Stimulated activated naive CD8-positive, alpha-beta T cell treated with anti-CD3 and anti-CD28 coated beads, Interleukin-15, amount 100 ng/mL, for 72 hours (primary cell): Measurements from ENCODE around the gene GPRIN3.
A peak's percentile ranks its signal among the peaks of the same experiment; 100 is the strongest.

Experiments
- ATAC-seq: fragments of 150-1000 bp; cut with Tn5 transposase; 2 replicates; pipeline ENCODE4 v1.10.0; 2021; ENCODE audit warnings: mild to moderate bottlenecking, moderate library complexity
- DNase-seq, 2 donors: peaks; one replicate each; pipeline ENCODE4 v3.0.0; 2021 to 2022
- H3K27ac Mint-ChIP-seq, 2 donors: one replicate each; pipeline ENCODE4 v1.8.0; 2022; ENCODE audit warnings: mild to moderate bottlenecking in 2 of 2, mixed read lengths in 2 of 2, moderate library complexity in 2 of 2
- H3K27me3 Mint-ChIP-seq: one replicate; pipeline ENCODE4 v1.8.0; 2022; ENCODE audit warnings: mixed read lengths
- H3K4me1 Mint-ChIP-seq: one replicate; pipeline ENCODE4 v1.8.0; 2022; ENCODE audit warnings: mild to moderate bottlenecking, mixed read lengths
- H3K4me3 Mint-ChIP-seq, 2 donors: one replicate each; pipeline ENCODE4 v1.8.0; 2022; ENCODE audit warnings: mild to moderate bottlenecking in 2 of 2, mixed read lengths in 2 of 2, moderate library complexity in 1 of 2
- H3K9me3 Mint-ChIP-seq, 2 donors: one replicate each; pipeline ENCODE4 v1.8.0; 2022; ENCODE audit warnings: mixed read lengths in 2 of 2

GPRIN3 gene

DNA sequence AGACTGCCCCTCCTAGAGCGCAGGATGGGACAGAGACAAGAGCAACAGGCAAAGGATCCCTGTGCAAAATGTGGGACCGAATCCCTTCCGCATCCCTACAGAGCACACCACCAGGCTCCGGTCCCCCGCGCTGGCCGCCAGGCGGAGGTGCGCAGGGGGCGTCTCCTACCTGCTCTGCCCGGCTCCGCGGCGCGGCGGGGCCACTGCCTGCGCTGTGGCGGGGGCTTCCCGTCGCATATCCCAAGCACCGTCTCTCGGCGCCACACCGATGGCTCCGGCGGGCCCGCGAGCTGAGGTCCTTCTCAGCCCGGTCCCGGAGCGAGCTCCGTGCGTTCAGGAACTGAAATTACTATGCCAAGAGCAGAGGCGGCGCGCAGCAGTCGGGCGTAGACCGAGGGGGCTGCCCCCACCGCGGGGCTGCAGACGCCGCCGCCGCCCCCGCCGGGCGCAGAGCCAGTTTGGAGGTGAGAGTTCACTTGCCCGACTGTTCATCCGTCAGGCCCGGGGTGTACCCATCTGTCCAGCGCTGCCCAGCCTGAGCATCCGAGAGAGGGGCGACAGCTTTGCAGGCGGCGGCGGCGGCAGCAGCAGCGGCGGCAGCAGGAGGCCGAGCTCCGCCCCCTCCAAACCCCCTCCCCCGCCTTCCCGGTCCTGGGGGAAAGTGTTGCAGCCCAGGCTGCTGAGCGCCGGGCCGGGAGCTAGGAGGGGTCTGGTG is at the start of gene GPRIN3:
TSS of gene GPRIN3 (minus strand) at position 355 of the 715 bp plus-strand sequence. CDS start 57,690 bp downstream, outside the sequence.
- H3K4me1 Mint-ChIP-seq, result peaks cover 55% of the 10 kb centered on the region
- no peaks in the 10 kb centered on the region for H3K27me3 Mint-ChIP-seq
- H3K9me3 Mint-ChIP-seq, result no peaks in the 10 kb centered on the region
- H3K27ac Mint-ChIP-seq, result peak within 1 kb of the TSS; percentile 66 to 95
- ATAC-seq (peak; percentile 87), DNase-seq (peak; percentile 67 to 74)
- peak within 1 kb of the TSS; percentile 87 to 99 for H3K4me3 Mint-ChIP-seq

- Mint-ChIP-seq H3K27ac (no peak overlapping the region), H3K9me3 (no peaks in the 10 kb centered on the region), H3K4me1 (no peaks in the 10 kb centered on the region), H3K4me3 (no peak overlapping the region), H3K27me3 (peaks cover 7% of the 10 kb centered on the region)
- no peak for ATAC-seq
- no peak for DNase-seq
Measured at GRCh38 chr4:89357340-89357739, 49.7 kb upstream of the GPRIN3 start.

DNA sequence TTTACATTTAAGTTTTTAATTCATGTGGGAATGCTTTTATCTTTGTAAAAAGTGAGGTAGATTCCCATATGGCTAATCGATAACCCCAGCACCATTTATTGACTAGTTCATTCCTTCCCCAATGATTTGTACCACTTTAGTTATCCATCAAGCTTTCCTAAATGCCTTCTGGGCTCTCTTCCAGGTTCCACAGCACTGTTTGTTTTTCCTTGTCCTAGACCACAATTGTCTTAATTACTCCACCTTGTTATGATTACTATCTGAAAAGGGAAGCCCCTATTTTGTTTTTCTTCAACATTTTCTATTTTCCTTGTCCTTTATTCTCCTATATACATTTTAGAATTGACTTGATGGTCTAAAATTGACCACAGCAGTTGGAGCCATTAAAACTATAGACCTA is 48.5 kb upstream of the GPRIN3 start:
- Mint-ChIP-seq H3K9me3 (no peaks in the 10 kb centered on the region), H3K4me3 (no peak overlapping the region), H3K27ac (no peak overlapping the region), H3K27me3 (peaks cover 2% of the 10 kb centered on the region), H3K4me1 (no peaks in the 10 kb centered on the region)
- DNase-seq, result no peak
- ATAC-seq, result no peak

- Mint-ChIP-seq H3K9me3 (no peaks in the 10 kb centered on the region), H3K27ac (no peak overlapping the region), H3K27me3 (no peaks in the 10 kb centered on the region), H3K4me3 (no peak overlapping the region), H3K4me1 (no peaks in the 10 kb centered on the region)
- DNase-seq (no peak), ATAC-seq (peak; percentile 64)
Measured at GRCh38 chr4:89353514-89353913, 45.9 kb upstream of the GPRIN3 start.

GRCh38 chr4:89352541-89352940 is 44.9 kb upstream of the GPRIN3 start:
- Mint-ChIP-seq H3K4me3 (no peak overlapping the region), H3K27me3 (no peaks in the 10 kb centered on the region), H3K9me3 (peaks cover 6 to 7% of the 10 kb centered on the region in 2 donors), H3K4me1 (no peaks in the 10 kb centered on the region), H3K27ac (no peak overlapping the region)
- DNase-seq, result no peak
- no peak for ATAC-seq

- DNase-seq (no peak), ATAC-seq (no peak)
- Mint-ChIP-seq H3K4me1 (no peaks in the 10 kb centered on the region), H3K4me3 (no peak overlapping the region), H3K27ac (no peak overlapping the region), H3K27me3 (no peaks in the 10 kb centered on the region), H3K9me3 (peaks cover 14 to 15% of the 10 kb centered on the region in 2 donors)
Measured at GRCh38 chr4:89351201-89351600, 43.6 kb upstream of the GPRIN3 start.

DNA sequence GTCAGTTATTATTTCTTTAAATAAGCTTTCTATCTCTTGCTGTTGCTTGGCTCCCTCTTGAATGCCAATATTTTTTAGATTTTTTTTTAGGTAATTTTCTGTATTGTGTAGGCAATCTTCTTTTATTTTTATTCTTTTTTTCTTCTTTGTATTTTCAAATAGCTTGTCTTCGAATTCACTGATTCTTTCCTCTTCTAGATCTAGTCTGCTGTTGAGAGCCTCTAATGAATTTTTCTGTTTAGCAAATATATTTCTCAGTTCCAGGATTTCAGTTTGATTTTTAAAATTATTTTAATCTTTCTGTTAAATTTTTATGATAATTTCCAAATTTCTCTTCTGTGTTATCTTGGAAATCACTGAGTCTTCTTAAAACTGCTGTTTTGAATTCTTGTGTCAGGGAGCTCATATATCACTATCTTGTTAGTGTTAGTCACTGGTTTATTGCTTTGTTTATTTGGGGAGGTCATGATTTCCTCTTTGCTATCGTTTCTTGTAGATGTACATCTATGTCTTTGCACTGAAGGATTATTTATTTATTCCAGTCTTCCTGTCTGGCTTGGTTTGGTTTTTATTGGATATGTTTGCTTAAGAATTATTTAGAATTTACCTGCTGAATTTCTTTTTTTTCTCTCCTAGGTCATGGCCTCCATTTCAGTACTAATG is 39.9 kb upstream of the GPRIN3 start:
- ATAC-seq (no peak), DNase-seq (no peak)
- Mint-ChIP-seq H3K9me3 (peaks cover 14 to 15% of the 10 kb centered on the region in 2 donors), H3K27me3 (no peaks in the 10 kb centered on the region), H3K27ac (no peak overlapping the region), H3K4me3 (no peak overlapping the region), H3K4me1 (no peaks in the 10 kb centered on the region)

- Mint-ChIP-seq H3K27ac (no peak overlapping the region), H3K4me1 (no peaks in the 10 kb centered on the region), H3K4me3 (no peak overlapping the region), H3K27me3 (no peaks in the 10 kb centered on the region), H3K9me3 (peaks cover 14 to 15% of the 10 kb centered on the region in 2 donors)
- DNase-seq (no peak), ATAC-seq (no peak)
Measured at GRCh38 chr4:89344571-89344970, 37.0 kb upstream of the GPRIN3 start.

DNA sequence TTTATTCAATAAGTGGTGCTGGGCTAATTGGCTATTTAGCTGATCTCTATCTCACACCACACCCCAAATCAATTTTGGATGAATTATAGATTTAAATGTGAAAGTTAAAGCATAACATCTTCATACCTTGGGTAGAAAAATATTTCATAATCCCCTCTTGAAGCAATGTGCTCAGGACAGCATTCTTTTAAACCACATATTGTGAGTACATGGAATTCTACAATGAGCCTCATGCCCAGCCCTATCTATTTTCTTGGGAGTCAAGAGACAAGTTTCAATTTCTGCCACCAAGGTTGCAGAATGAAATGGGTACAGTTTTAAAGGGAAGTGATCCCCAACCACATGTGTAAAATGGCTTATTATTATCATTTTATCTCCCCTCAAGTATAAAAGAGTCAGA is 30.6 kb upstream of the GPRIN3 start:
- Mint-ChIP-seq H3K4me1 (no peaks in the 10 kb centered on the region), H3K27ac (no peak overlapping the region), H3K4me3 (no peak overlapping the region), H3K27me3 (no peaks in the 10 kb centered on the region), H3K9me3 (no peaks in the 10 kb centered on the region)
- DNase-seq (no peak), ATAC-seq (no peak)

DNA sequence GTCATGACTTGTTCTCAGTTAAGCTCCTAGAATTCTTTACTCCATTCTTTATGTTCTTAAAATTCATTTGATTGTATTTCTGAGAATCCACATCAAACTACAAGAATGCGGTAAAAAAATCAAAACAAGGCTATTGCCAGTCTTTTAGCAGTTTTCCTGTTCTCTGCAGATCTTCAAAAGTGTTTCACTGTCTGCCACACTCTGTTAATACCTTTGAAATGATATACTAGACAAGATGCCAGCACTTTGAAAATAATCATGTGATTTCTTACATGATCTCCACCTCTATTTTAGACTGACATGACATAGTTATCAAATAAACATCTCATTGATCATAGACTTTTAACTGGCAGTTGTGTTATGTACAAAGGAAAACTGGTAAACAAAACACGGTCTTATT is 30.1 kb upstream of the GPRIN3 start:
- DNase-seq (no peak), ATAC-seq (no peak)
- H3K9me3 Mint-ChIP-seq, result no peaks in the 10 kb centered on the region
- no peak overlapping the region for H3K27ac Mint-ChIP-seq
- H3K4me1 Mint-ChIP-seq, result no peaks in the 10 kb centered on the region
- peak overlapping the region in 1 of 2 donors; percentile 2 for H3K4me3 Mint-ChIP-seq
- H3K27me3 Mint-ChIP-seq, result no peaks in the 10 kb centered on the region

- no peaks in the 10 kb centered on the region for H3K4me1 Mint-ChIP-seq
Measured at GRCh38 chr4:89336818-89337420, 29.3 kb upstream of the GPRIN3 start.

DNA sequence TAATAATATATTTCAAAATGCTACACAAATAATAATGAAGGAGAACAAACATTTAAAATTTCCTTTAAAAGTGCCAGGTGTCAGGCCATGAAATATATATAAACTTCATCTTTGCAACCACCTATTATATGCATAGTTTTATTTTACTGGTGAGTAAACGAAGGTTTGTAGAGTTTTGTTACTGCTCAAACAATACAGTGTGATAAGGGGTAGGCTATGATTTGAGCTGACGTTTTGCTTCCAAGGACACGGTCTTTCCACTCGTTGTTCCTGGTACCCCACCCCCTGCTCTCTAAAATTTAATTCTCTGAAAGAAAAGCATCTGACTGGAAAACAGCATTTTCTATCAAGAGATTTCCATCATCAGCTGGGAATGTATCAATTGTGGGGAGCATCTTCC is 27.2 kb upstream of the GPRIN3 start:
- ATAC-seq, result no peak
- H3K4me1 Mint-ChIP-seq, result no peaks in the 10 kb centered on the region
- no peak for DNase-seq
- H3K27ac Mint-ChIP-seq, result no peak overlapping the region
- no peaks in the 10 kb centered on the region for H3K27me3 Mint-ChIP-seq
- no peak overlapping the region for H3K4me3 Mint-ChIP-seq
- H3K9me3 Mint-ChIP-seq, result no peaks in the 10 kb centered on the region

More at GRCh38 chr4:89336818-89337420, 29.3 kb upstream of the GPRIN3 start:
- no peaks in the 10 kb centered on the region for H3K9me3 Mint-ChIP-seq
- ATAC-seq, result peak; percentile 72
- peak overlapping the region in 1 of 2 donors; percentile 1 for H3K4me3 Mint-ChIP-seq
- peak; percentile 6 to 30 for DNase-seq
- H3K27ac Mint-ChIP-seq, result no peak overlapping the region
- no peaks in the 10 kb centered on the region for H3K27me3 Mint-ChIP-seq

- no peak overlapping the region for H3K27ac Mint-ChIP-seq
- H3K9me3 Mint-ChIP-seq, result no peaks in the 10 kb centered on the region
- no peak overlapping the region for H3K4me3 Mint-ChIP-seq
- DNase-seq (no peak), ATAC-seq (no peak)
- no peaks in the 10 kb centered on the region for H3K4me1 Mint-ChIP-seq
- no peaks in the 10 kb centered on the region for H3K27me3 Mint-ChIP-seq
Measured at GRCh38 chr4:89334311-89334710, 26.7 kb upstream of the GPRIN3 start.

GRCh38 chr4:89331686-89332544 is 24.3 kb upstream of the GPRIN3 start:
- ATAC-seq, result no peak
- Mint-ChIP-seq H3K27ac (peak overlapping the region in 1 of 2 donors; percentile 2), H3K4me1 (no peaks in the 10 kb centered on the region), H3K9me3 (peaks cover 3 to 5% of the 10 kb centered on the region in 2 donors), H3K4me3 (no peak overlapping the region), H3K27me3 (no peaks in the 10 kb centered on the region)
- no peak for DNase-seq

- DNase-seq, result no peak
- no peaks in the 10 kb centered on the region for H3K27me3 Mint-ChIP-seq
- H3K27ac Mint-ChIP-seq, result no peak overlapping the region
- ATAC-seq, result no peak
- H3K9me3 Mint-ChIP-seq, result peaks cover 3 to 5% of the 10 kb centered on the region in 2 donors
- H3K4me1 Mint-ChIP-seq, result no peaks in the 10 kb centered on the region
- H3K4me3 Mint-ChIP-seq, result no peak overlapping the region
Measured at GRCh38 chr4:89331197-89331596, 23.6 kb upstream of the GPRIN3 start.
